HG03442 (cell line): ENCODE data around the gene USP17L29.
"Not testable (repeated sequence)": the region's sequence is repeated elsewhere in the genome, so short reads cannot be mapped to it uniquely, and the experiment has no call there.

Experiments
- ATAC-seq: cut with Tn5 transposase; IDR thresholded peaks from one replicate; pipeline ENCODE4 v1.9.1; 2021; ENCODE audit warnings: mild to moderate bottlenecking, moderate library complexity; ENCODE audit not compliant: unreplicated experiment

The USP17L29 gene, protein sequence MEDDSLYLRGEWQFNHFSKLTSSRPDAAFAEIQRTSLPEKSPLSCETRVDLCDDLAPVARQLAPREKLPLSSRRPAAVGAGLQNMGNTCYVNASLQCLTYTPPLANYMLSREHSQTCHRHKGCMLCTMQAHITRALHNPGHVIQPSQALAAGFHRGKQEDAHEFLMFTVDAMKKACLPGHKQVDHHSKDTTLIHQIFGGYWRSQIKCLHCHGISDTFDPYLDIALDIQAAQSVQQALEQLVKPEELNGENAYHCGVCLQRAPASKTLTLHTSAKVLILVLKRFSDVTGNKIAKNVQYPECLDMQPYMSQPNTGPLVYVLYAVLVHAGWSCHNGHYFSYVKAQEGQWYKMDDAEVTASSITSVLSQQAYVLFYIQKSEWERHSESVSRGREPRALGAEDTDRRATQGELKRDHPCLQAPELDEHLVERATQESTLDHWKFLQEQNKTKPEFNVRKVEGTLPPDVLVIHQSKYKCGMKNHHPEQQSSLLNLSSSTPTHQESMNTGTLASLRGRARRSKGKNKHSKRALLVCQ

DNA sequence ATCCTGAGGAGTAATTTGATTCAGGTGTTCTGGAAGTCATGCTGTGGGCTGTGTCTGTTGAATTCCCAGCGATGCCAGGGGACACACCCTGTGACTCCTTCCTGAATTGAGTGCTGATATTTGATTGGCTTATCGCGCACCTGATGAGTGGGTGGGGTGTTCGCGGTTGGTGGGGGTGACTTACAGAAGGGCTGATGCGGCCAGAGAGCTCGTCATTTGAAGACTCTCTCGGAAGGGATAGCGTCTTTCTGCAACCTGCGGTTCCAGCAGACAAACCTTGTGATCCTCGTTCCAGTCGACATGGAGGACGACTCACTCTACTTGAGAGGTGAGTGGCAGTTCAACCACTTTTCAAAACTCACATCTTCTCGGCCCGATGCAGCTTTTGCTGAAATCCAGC lies at the start of gene USP17L29:
Gene USP17L29 (plus strand): TSS at position 301 of the 400 bp plus-strand sequence. CDS start 0 bp downstream, at position 301.
- not testable (repeated sequence) for ATAC-seq

DNA sequence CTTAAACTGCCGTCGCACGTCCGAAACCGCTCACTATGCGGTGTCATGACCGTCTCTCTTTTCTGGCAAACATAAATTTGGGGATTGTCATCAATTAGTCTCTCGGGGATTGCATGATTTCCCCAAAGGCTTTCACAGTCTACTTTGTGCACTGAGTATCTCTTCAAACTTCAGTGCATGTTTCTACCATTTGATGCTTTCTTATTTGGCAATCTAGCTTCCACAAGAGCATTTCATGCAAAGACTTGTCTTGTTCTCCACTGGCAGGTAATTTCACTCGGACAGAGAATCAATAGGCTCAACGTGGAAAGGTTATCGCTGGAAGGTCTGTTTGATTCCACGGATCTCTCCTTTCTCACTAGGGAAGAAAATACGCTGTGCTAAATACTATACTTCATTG lies 29.2 kb upstream of the USP17L29 start:
- ATAC-seq: not testable (repeated sequence)

DNA sequence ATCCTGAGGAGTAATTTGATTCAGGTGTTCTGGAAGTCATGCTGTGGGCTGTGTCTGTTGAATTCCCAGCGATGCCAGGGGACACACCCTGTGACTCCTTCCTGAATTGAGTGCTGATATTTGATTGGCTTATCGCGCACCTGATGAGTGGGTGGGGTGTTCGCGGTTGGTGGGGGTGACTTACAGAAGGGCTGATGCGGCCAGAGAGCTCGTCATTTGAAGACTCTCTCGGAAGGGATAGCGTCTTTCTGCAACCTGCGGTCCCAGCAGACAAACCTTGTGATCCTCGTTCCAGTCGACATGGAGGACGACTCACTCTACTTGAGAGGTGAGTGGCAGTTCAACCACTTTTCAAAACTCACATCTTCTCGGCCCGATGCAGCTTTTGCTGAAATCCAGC lies 28.6 kb upstream of the USP17L29 start, which contains the start of gene USP17L24:
Gene USP17L24 (plus strand): TSS at position 301 of the 400 bp plus-strand sequence. CDS start 0 bp downstream, at position 301.
- ATAC-seq: not testable (repeated sequence)

DNA sequence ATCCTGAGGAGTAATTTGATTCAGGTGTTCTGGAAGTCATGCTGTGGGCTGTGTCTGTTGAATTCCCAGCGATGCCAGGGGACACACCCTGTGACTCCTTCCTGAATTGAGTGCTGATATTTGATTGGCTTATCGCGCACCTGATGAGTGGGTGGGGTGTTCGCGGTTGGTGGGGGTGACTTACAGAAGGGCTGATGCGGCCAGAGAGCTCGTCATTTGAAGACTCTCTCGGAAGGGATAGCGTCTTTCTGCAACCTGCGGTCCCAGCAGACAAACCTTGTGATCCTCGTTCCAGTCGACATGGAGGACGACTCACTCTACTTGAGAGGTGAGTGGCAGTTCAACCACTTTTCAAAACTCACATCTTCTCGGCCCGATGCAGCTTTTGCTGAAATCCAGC lies 23.8 kb upstream of the USP17L29 start, which contains the start of gene USP17L25:
Gene USP17L25 (plus strand): TSS at position 301 of the 400 bp plus-strand sequence. CDS start 0 bp downstream, at position 301.
- ATAC-seq: not testable (repeated sequence)

DNA sequence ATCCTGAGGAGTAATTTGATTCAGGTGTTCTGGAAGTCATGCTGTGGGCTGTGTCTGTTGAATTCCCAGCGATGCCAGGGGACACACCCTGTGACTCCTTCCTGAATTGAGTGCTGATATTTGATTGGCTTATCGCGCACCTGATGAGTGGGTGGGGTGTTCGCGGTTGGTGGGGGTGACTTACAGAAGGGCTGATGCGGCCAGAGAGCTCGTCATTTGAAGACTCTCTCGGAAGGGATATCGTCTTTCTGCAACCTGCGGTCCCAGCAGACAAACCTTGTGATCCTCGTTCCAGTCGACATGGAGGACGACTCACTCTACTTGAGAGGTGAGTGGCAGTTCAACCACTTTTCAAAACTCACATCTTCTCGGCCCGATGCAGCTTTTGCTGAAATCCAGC lies 19.1 kb upstream of the USP17L29 start, which contains the start of gene USP17L26:
Gene USP17L26 (plus strand): TSS at position 301 of the 400 bp plus-strand sequence. CDS start 0 bp downstream, at position 301.
- ATAC-seq: not testable (repeated sequence)

DNA sequence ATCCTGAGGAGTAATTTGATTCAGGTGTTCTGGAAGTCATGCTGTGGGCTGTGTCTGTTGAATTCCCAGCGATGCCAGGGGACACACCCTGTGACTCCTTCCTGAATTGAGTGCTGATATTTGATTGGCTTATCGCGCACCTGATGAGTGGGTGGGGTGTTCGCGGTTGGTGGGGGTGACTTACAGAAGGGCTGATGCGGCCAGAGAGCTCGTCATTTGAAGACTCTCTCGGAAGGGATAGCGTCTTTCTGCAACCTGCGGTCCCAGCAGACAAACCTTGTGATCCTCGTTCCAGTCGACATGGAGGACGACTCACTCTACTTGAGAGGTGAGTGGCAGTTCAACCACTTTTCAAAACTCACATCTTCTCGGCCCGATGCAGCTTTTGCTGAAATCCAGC lies 14.3 kb upstream of the USP17L29 start, which contains the start of gene USP17L5:
Gene USP17L5 (plus strand): TSS at position 301 of the 400 bp plus-strand sequence. CDS start 0 bp downstream, at position 301.
- ATAC-seq: not testable (repeated sequence)

DNA sequence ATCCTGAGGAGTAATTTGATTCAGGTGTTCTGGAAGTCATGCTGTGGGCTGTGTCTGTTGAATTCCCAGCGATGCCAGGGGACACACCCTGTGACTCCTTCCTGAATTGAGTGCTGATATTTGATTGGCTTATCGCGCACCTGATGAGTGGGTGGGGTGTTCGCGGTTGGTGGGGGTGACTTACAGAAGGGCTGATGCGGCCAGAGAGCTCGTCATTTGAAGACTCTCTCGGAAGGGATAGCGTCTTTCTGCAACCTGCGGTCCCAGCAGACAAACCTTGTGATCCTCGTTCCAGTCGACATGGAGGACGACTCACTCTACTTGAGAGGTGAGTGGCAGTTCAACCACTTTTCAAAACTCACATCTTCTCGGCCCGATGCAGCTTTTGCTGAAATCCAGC lies 9.6 kb upstream of the USP17L29 start, which contains the start of gene USP17L27:
Gene USP17L27 (plus strand): TSS at position 301 of the 400 bp plus-strand sequence. CDS start 0 bp downstream, at position 301.
- ATAC-seq: not testable (repeated sequence)

DNA sequence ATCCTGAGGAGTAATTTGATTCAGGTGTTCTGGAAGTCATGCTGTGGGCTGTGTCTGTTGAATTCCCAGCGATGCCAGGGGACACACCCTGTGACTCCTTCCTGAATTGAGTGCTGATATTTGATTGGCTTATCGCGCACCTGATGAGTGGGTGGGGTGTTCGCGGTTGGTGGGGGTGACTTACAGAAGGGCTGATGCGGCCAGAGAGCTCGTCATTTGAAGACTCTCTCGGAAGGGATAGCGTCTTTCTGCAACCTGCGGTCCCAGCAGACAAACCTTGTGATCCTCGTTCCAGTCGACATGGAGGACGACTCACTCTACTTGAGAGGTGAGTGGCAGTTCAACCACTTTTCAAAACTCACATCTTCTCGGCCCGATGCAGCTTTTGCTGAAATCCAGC lies 4.8 kb upstream of the USP17L29 start, which contains the start of gene USP17L28:
Gene USP17L28 (plus strand): TSS at position 301 of the 400 bp plus-strand sequence. CDS start 0 bp downstream, at position 301.
- not testable (repeated sequence) for ATAC-seq

DNA sequence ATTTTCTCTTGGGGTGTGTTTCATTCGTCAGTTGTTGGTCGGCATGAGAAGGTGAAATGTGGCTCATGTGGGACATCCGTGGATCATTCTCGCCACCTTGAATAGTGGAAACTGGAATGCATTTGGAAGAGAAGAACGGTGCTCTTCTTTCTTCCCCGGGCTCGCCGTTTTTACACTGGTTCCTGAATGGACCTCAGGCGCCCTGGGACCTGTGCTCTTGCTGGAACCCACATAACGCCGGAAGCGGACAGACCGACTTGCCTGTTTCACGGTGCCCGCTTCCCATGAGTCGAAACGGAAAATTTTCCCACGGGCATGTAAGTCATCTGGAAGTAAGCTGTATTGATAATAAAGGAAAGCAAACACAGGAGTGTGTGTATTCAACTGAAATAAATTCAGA lies 2.6 kb upstream of the USP17L29 start:
- ATAC-seq: not testable (repeated sequence)

DNA sequence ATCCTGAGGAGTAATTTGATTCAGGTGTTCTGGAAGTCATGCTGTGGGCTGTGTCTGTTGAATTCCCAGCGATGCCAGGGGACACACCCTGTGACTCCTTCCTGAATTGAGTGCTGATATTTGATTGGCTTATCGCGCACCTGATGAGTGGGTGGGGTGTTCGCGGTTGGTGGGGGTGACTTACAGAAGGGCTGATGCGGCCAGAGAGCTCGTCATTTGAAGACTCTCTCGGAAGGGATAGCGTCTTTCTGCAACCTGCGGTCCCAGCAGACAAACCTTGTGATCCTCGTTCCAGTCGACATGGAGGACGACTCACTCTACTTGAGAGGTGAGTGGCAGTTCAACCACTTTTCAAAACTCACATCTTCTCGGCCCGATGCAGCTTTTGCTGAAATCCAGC lies 9.4 kb downstream of the USP17L29 start, which contains the start of gene USP17L30:
Gene USP17L30 (plus strand): TSS at position 301 of the 400 bp plus-strand sequence. CDS start 0 bp downstream, at position 301.
- ATAC-seq: not testable (repeated sequence)

DNA sequence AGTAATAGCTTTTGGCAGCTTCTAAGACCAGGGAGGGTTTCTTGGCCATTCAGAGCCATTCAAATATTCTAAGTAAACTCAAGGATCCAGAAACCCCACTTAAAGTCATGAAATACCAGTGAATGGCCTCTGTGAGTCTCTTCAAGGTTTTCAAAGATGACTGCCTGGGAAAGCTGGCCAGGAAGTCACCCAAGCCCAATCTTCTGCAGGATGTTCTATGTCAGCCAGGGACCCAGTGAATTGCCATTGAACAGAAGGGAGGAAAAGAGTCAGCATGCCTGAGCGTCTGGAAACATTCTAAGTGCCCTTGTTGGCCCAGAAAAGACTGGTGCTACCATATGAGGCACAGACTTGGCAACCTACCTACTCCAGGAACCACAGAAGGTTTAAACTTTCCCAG lies 26.4 kb downstream of the USP17L29 start:
- not testable (repeated sequence) for ATAC-seq

DNA sequence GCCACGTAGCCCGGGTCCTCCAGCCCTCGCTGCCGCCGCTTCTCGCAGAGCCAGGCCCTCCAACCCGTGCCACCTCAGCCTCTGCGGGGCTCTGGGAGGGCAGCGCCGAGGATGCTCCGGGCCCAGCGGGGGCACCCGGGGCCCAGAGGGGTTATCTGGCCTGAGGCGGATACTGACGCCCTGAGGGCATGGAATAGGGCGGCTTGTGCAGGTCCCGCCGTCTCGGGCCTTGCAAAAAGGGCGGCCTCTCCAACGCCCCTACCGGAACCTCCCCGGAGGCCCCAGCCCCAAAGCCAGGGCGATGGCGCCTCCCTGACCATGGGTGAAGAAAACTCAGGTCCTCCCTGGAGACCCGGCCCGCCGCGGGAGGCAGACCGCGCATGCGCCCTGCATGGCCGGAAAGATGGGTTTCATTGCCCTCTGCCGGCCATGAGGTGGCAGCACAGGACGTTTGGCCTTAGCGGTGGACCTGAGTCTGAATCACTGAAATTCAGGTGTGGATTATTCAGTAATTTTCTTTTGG lies 27.6 kb downstream of the USP17L29 start:
- not testable (repeated sequence) for ATAC-seq

DNA sequence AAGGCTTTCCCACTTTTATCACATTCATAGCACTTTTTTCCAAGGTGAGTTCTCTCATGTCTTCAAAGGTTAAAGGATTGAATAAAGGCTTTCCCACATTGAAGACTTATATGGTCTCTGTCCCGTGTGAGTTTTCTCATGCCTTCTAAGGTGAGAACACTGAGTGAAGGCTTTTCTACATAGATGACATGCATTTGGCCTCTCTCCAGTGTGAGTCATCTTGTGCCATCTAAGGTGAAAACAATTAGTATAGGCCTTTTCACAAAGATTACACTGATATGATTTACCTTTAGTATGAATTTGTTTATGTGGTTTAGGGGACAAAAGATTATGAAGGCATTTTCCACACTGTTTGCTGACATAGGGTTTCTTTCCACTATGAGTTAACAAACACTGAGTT lies 30.7 kb downstream of the USP17L29 start:
- no peak for ATAC-seq

DNA sequence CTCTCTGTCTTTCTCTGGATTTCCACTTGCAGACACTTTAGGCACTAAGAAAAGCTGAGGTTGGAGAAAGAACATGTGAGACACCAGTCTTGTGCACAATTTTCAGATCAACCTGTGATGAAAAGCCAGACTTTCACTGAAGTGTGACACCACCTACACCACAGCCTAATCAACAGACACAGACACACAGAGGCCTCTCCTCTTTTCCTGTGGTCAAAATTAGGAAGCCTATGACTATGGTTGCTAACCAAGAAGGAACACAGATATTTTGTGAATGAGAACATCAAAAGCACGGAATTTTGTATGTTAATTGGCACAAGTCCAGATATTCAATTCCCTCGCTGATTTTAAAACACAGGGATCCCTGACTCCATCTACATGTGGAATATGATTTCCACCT lies 35.6 kb downstream of the USP17L29 start:
- not testable (repeated sequence) for ATAC-seq
